ENCODE measurements around the gene ZMYM4. TPM values are rescaled to one million over a fixed set of nuclear protein-coding genes. Genes with fewer than 3 reads are reported as not detected.

Gene ZMYM4
- total RNA-seq, 2 experiments from 2014 or later: 37.0 to 39.9 TPM

- H3K4me1 Mint-ChIP-seq (ENCODE audit: low read depth): peaks cover 27% of the 10 kb centered on the region
- no peak overlapping the region for H3K27ac Mint-ChIP-seq
Observed at GRCh38 chr1:35266306-35266705, 2.2 kb upstream of the ZMYM4 start.

GRCh38 chr1:35269201-35269988 lies 886 bp downstream of the ZMYM4 start:
- peaks cover 6% of the 10 kb centered on the region for H3K4me1 ChIP-seq (ENCODE audit: insufficient read depth, low read length)
- DNase-seq (peak in 1 of 14 experiments; percentile 25), ATAC-seq (ENCODE audit: poor library complexity) (no peak)
- Mint-ChIP-seq H3K27me3 (peaks cover 6% of the 10 kb centered on the region), H3K4me1 (ENCODE audit: low read depth) (peaks cover 48% of the 10 kb centered on the region), H3K4me3 (peak overlapping the region; percentile 92), H3K27ac (peak overlapping the region; percentile 81), H3K9me3 (no peaks in the 10 kb centered on the region), H3K36me3 (ENCODE audit: low read depth) (peaks cover 5% of the 10 kb centered on the region)
- peaks cover 0 to 3% of the 10 kb centered on the region in 2 experiments for H3K27me3 ChIP-seq (ENCODE audit: control insufficient read depth in 1 of 2, insufficient read depth in 2 of 2, low read length in 2 of 2)
- ChIA-PET POLR2A (interaction anchor here (1.0 to 1.6 kb wide), 4 partner anchors 15 to 238 kb away, joined by 5 to 10 read pairs (median 5); partner anchors contain the start of genes SFPQ and ZMYM6), CTCF (no interaction called here)
- H3K9me3 ChIP-seq (ENCODE audit: control insufficient read depth in 1 of 2, insufficient read depth in 1 of 2, low read length in 2 of 2): no peaks in the 10 kb centered on the region
- no peak for TF ChIP-seq CTCF (IDR thresholded peaks at IDR 0.05)
- H3K27ac ChIP-seq (ENCODE audit: low read depth in 1 of 2, low read length in 2 of 2): peak overlapping the region in 1 of 2 donors; percentile 55
- H3K4me3 ChIP-seq (ENCODE audit: low read length): peak overlapping the region; percentile 71
- intact Hi-C loops (cut with DNase I, micrococcal nuclease): loop anchor here in 1 of 2 experiments (1.0 kb wide), 1 partner anchor 236 kb away; no protein-coding TSS in a partner anchor
- H3K36me3 ChIP-seq (ENCODE audit: insufficient read depth, low read length): no peaks in the 10 kb centered on the region

More at GRCh38 chr1:35266306-35266705, 2.2 kb upstream of the ZMYM4 start:
- CTCF ChIA-PET: no interaction called here
- Mint-ChIP-seq H3K4me3 (no peak overlapping the region), H3K36me3 (ENCODE audit: low read depth) (peaks cover 5% of the 10 kb centered on the region), H3K27me3 (peaks cover 13% of the 10 kb centered on the region), H3K9me3 (no peaks in the 10 kb centered on the region)
- H3K4me1 ChIP-seq (ENCODE audit: insufficient read depth, low read length): peaks cover 6% of the 10 kb centered on the region
- TF ChIP-seq CTCF (IDR thresholded peaks at IDR 0.05): no peak
- no peak overlapping the region for H3K4me3 ChIP-seq (ENCODE audit: low read length)
- DNase-seq: no peak
- peaks cover 0 to 3% of the 10 kb centered on the region in 2 experiments for H3K27me3 ChIP-seq (ENCODE audit: control insufficient read depth in 1 of 2, insufficient read depth in 2 of 2, low read length in 2 of 2)
- ATAC-seq (ENCODE audit: poor library complexity): no peak
- H3K36me3 ChIP-seq (ENCODE audit: insufficient read depth, low read length): no peaks in the 10 kb centered on the region
- H3K9me3 ChIP-seq (ENCODE audit: control insufficient read depth in 1 of 2, insufficient read depth in 1 of 2, low read length in 2 of 2): no peaks in the 10 kb centered on the region
- no peak overlapping the region for H3K27ac ChIP-seq (ENCODE audit: low read depth in 1 of 2, low read length in 2 of 2)
- POLR2A ChIA-PET: no interaction called here
- intact Hi-C loops (cut with DNase I, micrococcal nuclease): no loop called here

- peak overlapping the region; percentile 71 for H3K4me3 ChIP-seq (ENCODE audit: low read length)
- H3K9me3 ChIP-seq (ENCODE audit: control insufficient read depth in 1 of 2, insufficient read depth in 1 of 2, low read length in 2 of 2): no peaks in the 10 kb centered on the region
- H3K9me3 Mint-ChIP-seq: no peaks in the 10 kb centered on the region
- H3K27me3 ChIP-seq (ENCODE audit: control insufficient read depth in 1 of 2, insufficient read depth in 2 of 2, low read length in 2 of 2): peaks cover 0 to 3% of the 10 kb centered on the region in 2 experiments
- peaks cover 6% of the 10 kb centered on the region for H3K4me1 ChIP-seq (ENCODE audit: insufficient read depth, low read length)
- H3K4me1 Mint-ChIP-seq (ENCODE audit: low read depth): peaks cover 52% of the 10 kb centered on the region
- POLR2A ChIA-PET: interaction anchor here (1.0 kb wide), 1 partner anchor 77 kb away, joined by 5 read pairs; the partner anchor contains the start of gene SFPQ
- H3K36me3 ChIP-seq (ENCODE audit: insufficient read depth, low read length): no peaks in the 10 kb centered on the region
- H3K4me3 Mint-ChIP-seq: peak overlapping the region; percentile 92
- no peak for TF ChIP-seq CTCF (IDR thresholded peaks at IDR 0.05)
- no peak overlapping the region for H3K27ac ChIP-seq (ENCODE audit: low read depth in 1 of 2, low read length in 2 of 2)
- H3K27me3 Mint-ChIP-seq: peaks cover 1% of the 10 kb centered on the region
- ATAC-seq (ENCODE audit: poor library complexity): no peak
- no peak for DNase-seq
- CTCF ChIA-PET: no interaction called here
- H3K36me3 Mint-ChIP-seq (ENCODE audit: low read depth): peaks cover 5% of the 10 kb centered on the region
- intact Hi-C loops (cut with DNase I, micrococcal nuclease): loop anchor here in 1 of 2 experiments (1.0 kb wide), 1 partner anchor 237 kb away; no protein-coding TSS in a partner anchor
- H3K27ac Mint-ChIP-seq: peak overlapping the region; percentile 81
Observed at GRCh38 chr1:35269989-35270289, 1.4 kb downstream of the ZMYM4 start.

Data from CD4-positive, alpha-beta T cell (primary cell).